ENCODE data around the gene LHB. TPM values are rescaled to one million over a fixed set of nuclear protein-coding genes. Genes with fewer than 3 reads are reported as not detected.

LHB gene
- 0.49 and 0.76 TPM in 2 replicates for total RNA-seq

DNA sequence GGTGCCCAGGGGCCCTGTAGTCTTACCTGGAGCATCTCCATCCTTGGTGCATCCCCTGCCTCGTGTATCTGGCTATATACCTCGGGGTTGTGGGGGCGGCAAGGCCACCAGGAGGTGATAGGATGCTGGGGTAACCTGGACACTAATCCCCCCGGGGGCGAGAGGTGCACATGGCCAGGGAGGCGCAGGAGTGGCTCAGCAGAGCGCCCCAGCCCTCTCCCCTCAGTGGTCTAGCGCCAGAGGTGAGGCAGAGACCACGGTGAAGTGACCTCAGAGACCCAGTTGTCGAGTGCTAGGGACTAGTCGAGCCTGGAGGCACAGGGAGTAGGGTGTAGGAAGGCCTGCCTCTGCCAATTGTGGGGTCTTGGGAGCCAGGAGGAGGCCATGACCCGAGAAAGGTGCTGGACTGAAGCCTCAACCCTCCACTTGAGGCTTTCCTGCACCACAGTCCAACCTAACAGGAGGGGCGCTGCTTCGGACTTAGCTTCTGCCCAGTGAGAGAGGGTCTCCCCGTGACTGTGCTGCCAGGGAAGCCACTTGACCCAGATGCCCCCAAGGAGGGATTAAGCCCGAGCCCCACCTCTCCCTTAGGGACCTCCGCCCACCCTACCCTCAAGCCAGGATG lies at the start of gene LHB:
Gene LHB (minus strand): TSS at position 51 of the 625 bp plus-strand sequence. CDS start 10 bp downstream, at position 41.

DNA sequence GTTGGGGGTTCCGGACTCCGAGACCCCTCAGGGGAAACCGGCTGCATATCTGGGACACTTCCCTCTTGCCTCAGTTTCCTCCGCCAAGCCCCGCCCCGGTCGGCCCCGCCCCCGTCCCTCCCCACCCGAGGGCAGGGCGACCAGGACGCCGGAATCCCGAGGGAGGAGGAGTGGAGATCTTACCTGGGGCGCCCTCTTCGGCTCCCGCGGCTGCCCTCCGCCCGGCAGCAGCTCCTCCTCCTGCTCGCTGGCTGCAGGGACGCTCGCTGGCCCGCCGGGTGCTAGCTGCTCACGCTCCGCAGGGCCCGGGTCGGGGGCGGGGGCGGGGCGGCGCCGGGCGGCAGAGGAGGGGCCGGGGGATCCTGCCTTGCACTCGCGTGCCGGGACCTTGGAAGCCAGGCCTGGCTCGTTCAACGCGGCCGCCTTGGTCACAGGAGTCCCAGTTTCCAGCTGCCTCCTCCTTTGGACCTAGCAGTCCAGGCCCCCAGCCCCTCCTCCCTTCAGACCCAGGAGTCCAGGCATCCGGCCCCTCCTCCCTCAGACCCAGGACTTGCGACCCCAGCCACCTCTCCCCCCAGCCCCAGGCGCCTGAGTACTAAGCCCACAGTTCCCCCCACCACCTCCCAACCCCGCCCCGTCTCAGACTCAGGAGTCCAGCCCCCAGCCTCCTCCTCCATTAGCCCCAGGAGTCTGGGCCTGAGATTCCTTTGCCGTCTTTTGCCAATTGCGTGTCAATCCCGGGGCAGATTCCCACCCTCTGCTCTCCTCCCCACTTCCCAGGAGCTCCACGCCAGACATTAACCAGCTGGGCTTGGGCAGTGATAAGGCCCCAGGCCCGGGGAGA lies 48.1 kb upstream of the LHB start, which contains the start of gene NTF4:
Gene NTF4 (minus strand): TSS at position 51 of the 844 bp plus-strand sequence. CDS start 2,821 bp downstream, outside the sequence.

DNA sequence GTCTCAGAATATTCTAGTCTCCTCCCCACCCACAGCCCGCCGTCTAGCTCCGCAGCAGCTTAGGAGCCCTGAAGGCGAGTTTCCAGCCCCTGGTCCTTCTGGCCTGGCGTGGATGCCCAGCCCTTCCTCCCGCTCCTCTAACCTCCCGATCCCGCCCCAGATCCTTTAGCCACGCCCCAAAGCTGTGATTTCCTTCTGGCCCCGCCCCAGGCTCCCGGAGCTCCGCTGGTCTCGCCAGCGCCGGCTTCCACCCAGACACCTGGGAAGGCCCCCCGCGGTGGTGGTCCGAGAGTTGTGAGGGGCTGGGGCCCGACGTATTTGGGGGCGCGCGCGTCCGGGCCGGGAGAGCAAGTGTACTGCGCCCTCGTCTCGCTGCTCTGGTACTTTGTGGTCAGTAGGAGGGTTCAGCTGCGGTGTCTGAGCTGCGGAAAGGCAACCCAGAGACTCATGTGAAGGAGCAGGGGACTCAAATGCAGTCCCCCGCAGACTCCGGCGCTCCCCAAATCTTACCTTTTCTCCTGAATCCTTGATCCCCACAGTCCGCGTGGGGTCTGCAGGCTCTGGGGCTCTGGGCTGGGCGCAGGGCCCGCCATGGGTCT lies 40.8 kb upstream of the LHB start, which contains the start of gene CGB7:
Gene CGB7 (minus strand): TSS at position 114 of the 599 bp plus-strand sequence. CDS start 2,374 bp downstream, outside the sequence.

GRCh38 chr19:49049011-49049410 lies 32.1 kb upstream of the LHB start, which contains the start of gene CGB8:
TSS of gene CGB8 (minus strand) at chr19:49049111. CDS start at chr19:49048739, 372 bp downstream.

DNA sequence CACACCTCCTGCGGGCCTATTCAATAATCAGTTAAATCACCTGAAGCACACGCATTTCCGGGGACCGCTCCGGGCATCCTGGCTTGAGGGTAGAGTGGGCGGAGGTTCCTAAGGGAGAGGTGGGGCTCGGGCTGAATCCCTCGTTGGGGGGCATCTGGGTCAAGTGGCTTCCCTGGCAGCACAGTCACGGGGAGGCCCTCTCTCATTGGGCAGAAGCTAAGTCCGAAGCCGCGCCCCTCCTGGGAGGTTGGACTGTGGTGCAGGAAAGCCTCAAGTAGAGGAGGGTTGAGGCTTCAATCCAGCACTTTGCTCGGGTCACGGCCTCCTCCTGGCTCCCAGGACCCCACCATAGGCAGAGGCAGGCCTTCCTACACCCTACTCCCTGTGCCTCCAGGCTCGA lies 26.7 kb upstream of the LHB start, which contains the start of gene CGB5:
Gene CGB5 (plus strand): TSS at position 301 of the 400 bp plus-strand sequence. CDS start 362 bp downstream, outside the sequence.

DNA sequence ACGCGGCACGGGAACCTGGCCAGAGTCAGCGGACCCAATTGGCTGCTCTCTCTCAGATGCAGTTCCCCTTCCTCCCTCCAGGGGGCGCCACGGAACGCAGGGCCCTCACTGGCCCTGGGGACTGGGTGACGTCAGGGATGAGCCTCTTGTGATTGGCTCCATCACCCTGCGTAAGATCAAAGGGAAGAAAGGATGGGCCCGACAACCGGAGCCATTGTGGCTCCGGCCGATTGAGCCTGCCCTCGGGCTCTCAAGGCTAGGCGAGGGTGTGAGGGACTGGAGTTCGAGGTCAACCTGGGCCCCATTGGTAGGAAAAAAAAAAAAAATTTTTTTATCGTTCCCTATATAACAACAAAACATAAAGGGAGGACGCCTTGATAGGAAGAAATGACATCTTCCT lies 19.9 kb upstream of the LHB start, which contains the start of gene CGB1:
Gene CGB1 (minus strand): TSS at position 81 of the 400 bp plus-strand sequence. CDS start 184 bp downstream, outside the sequence.

DNA sequence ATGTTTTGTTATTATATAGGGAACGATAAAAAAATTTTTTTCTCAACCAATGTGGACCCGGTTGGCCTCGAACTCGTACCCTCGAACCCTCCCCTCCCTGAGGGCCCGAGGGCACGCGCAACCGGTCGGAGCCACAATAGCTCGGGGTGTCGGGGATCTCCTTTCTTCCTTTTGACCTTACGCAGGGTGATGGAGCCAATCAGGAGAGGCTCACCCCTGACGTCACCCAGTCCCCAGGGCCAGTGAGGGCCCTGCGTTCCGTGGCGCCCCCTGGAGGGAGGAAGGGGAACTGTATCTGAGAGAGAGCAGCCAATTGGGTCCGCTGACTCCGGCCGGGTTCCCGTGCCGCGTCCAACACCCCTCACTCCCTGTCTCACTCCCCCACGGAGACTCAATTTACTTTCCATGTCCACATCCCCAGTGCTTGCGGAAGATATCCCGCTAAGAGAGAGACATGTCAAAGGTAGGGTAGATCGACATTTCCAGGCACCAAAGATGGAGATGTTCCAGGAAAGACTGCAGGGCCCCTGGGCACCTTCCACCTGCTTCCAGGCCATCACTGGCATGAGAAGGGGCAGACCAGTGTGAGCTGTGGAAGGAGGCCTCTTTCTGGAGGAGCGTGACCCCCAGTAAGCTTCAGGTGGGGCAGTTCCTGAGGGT lies 14.9 kb upstream of the LHB start, which contains the start of gene CGB2:
Gene CGB2 (plus strand): TSS at position 249 of the 660 bp plus-strand sequence. CDS start 206 bp downstream, at position 455.

GRCh38 chr19:49024233-49024632 lies 7.3 kb upstream of the LHB start, which contains the start of gene CGB3:
TSS of gene CGB3 (minus strand) at chr19:49024333. CDS start at chr19:49023971, 362 bp downstream.

GRCh38 chr19:48993175-48994034 lies 23.5 kb downstream of the LHB start, which contains the start of the genes GYS1 and RUVBL2:
TSS of gene GYS1 (minus strand) at chr19:48993309. CDS start at chr19:48993112, 197 bp downstream.
TSS of gene RUVBL2 (plus strand) at chr19:48993887. CDS start at chr19:48993912, 25 bp downstream.

Other genes starting within 250 kb of the LHB start
- gene BCAT2, start 206.1 kb downstream of the LHB start, total RNA-seq = 69.8 and 75.0 TPM in 2 replicates
- gene HSD17B14, start 180.6 kb downstream of the LHB start, total RNA-seq = 2.0 and 24.1 TPM in 2 replicates
- gene PLEKHA4, start 148.5 kb downstream of the LHB start, total RNA-seq = 2.8 and 12.4 TPM in 2 replicates
- gene PPP1R15A, start 144.7 kb downstream of the LHB start, total RNA-seq = 22.8 and 32.2 TPM in 2 replicates
- gene TULP2, start 118.3 kb downstream of the LHB start, total RNA-seq = not detected in 2 replicates
- 196 and 317 TPM in 2 replicates for gene NUCB1, start 116.8 kb downstream of the LHB start, total RNA-seq
- gene DHDH, start 83.4 kb downstream of the LHB start, total RNA-seq = 0.33 TPM in 1 of 2 replicates, not detected in the other
- 129 and 173 TPM in 2 replicates for gene BAX, start 62.2 kb downstream of the LHB start, total RNA-seq
- gene FTL, start 51.8 kb downstream of the LHB start, total RNA-seq = 1,218 and 2,784 TPM in 2 replicates
- 34.2 and 47.6 TPM in 2 replicates for gene GYS1, start 23.8 kb downstream of the LHB start, total RNA-seq
- 137 and 324 TPM in 2 replicates for gene RUVBL2, start 23.2 kb downstream of the LHB start, total RNA-seq
- gene CGB3, start 7.2 kb upstream of the LHB start, total RNA-seq = 0.33 TPM in 1 of 2 replicates, not detected in the other
- 3.9 TPM in 1 of 2 replicates, not detected in the other for gene CGB2, start 14.8 kb upstream of the LHB start, total RNA-seq
- gene CGB1, start 19.8 kb upstream of the LHB start, total RNA-seq = 3.7 TPM in 1 of 2 replicates, not detected in the other
- gene CGB5, start 26.8 kb upstream of the LHB start, total RNA-seq = 0.38 and 2.1 TPM in 2 replicates
- gene CGB8, start 32.0 kb upstream of the LHB start, total RNA-seq = 0.25 and 8.0 TPM in 2 replicates
- 3.4 and 3.6 TPM in 2 replicates for gene CGB7, start 40.7 kb upstream of the LHB start, total RNA-seq
- gene NTF4, start 47.7 kb upstream of the LHB start, total RNA-seq = 0.25 TPM in 1 of 2 replicates, not detected in the other
- gene KCNA7, start 55.6 kb upstream of the LHB start, total RNA-seq = not detected in 2 replicates
- gene SNRNP70, start 68.4 kb upstream of the LHB start, total RNA-seq = 155 and 218 TPM in 2 replicates
- 6.4 and 8.9 TPM in 2 replicates for gene LIN7B, start 97.3 kb upstream of the LHB start, total RNA-seq
- gene C19orf73, start 102.1 kb upstream of the LHB start, total RNA-seq = 3.7 and 6.0 TPM in 2 replicates
- gene PPFIA3, start 102.5 kb upstream of the LHB start, total RNA-seq = 2.4 and 2.7 TPM in 2 replicates
- gene HRC, start 138.3 kb upstream of the LHB start, total RNA-seq = not detected in 2 replicates
- 7.7 and 13.8 TPM in 2 replicates for gene TRPM4, start 140.7 kb upstream of the LHB start, total RNA-seq

Measured in mesangial cell (primary cell).